Bronchial epithelial cell (primary cell): ENCODE data around the gene TAF4. TPM values are rescaled to one million over a fixed set of nuclear protein-coding genes. Genes with fewer than 3 reads are reported as not detected.

Source experiments
- DNase-seq: peaks from one replicate; pipeline ENCODE4 v3.0.0-alpha.2; 2010; ENCODE audit warnings: low read depth
- FAIRE-seq: peaks from 2 replicates; lab custom pipeline; 2011; peaks lifted over from hg19 to GRCh38; lab: Jason Lieb, UNC
- H3K27me3 ChIP-seq: 2 replicates; pipeline ENCODE4 v1.5.1; 2011; ENCODE audit warnings: low read length; ENCODE audit not compliant: control insufficient read depth, insufficient read depth
- H3K36me3 ChIP-seq: 2 replicates; pipeline ENCODE4 v1.5.1; 2011; ENCODE audit warnings: low read length; ENCODE audit not compliant: control insufficient read depth, insufficient read depth
- H3K4me3 ChIP-seq: 2 replicates; pipeline ENCODE4 v1.5.1; 2011; ENCODE audit warnings: mild to moderate bottlenecking, low read depth, low read length, control low read depth
- CTCF ChIP-seq: IDR thresholded peaks from 2 replicates; pipeline ENCODE4 v1.5.1; 2011; ENCODE audit warnings: mild to moderate bottlenecking, moderate library complexity, low read length, control low read depth, inconsistent platforms; ENCODE audit not compliant: insufficient read depth, severe bottlenecking
- total RNA-seq: library from RNA; depleted of rRNA; stranded (reverse); fragments of >200 nt; gene quantifications from 2 replicates; pipeline ENCODE4 v1.2.1, GENCODE V29; 2014

TAF4 gene
- total RNA-seq, 1 donor from 2014 or later, result 3.2 TPM

DNA sequence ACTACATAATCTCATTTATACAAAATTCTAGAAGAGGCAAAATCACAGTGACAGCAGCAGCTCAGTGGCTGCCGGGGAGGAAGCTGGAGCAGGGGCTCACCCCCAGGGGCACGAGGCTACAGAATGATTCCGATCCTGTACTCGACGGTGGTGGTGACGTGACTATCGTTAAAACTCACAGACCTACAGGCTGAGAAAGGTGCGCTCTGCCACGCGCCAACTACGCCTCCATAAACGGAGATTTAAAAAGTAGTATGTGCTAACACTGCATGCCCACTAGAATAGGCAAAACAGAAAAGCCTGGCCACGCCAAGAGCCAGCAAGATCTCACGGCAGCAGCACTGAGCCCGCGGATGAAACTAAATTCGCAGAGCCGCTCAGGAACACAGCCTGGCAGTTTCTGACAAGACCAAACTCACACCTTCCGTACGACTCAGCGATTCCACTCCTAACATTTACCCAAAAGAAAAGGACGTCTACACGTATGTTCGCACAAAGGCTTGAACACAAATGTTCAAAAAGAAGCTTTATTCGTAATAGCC is 25.2 kb downstream of the TAF4 start:
- TF ChIP-seq CTCF, result no peak
- Histone ChIP-seq H3K36me3 (no peaks in the 10 kb centered on the region), H3K4me3 (no peak overlapping the region), H3K27me3 (no peaks in the 10 kb centered on the region)
- FAIRE-seq (no peak), DNase-seq (no peak)

GRCh38 chr20:62039738-62040137 is 25.9 kb downstream of the TAF4 start:
- H3K27me3 ChIP-seq, result no peaks in the 10 kb centered on the region
- DNase-seq (no peak), FAIRE-seq (no peak)
- no peak for TF ChIP-seq CTCF
- H3K36me3 ChIP-seq, result no peaks in the 10 kb centered on the region
- H3K4me3 ChIP-seq, result no peak overlapping the region

GRCh38 chr20:62032609-62033368 is 32.9 kb downstream of the TAF4 start:
- no peak for DNase-seq
- Histone ChIP-seq H3K4me3 (no peak overlapping the region), H3K36me3 (no peaks in the 10 kb centered on the region), H3K27me3 (no peaks in the 10 kb centered on the region)
- no peak for FAIRE-seq
- no peak for TF ChIP-seq CTCF

DNA sequence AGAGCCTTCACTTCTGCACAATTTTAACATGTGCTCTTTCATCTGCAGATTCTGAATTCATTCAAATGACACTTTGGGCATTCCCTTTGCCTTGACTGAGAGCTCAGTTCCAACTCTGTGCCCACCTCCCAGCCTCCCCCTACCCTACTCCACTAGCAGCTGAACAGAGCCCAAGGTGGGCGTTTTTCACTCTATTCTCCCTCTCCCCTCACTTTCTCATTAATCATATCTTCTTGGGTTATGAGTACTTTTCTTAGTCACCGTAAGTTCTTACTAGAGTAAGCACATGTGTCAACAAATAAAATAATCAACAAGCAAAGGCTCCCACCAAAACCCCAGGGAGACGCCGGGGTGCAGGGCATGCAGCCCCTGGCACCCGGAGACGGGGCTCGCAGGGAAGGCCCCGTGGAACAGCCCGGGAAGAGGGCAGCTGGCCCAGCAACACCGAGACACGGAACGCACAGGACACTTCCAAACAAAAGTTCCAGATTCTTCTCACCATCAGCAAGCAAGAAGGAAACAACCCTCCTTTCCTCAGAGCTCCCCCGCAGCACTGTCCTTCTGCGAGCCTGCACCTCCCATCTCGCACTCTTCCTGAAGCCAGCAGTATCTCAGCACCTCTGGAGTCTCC is 34.1 kb downstream of the TAF4 start:
- no peak for TF ChIP-seq CTCF
- Histone ChIP-seq H3K4me3 (no peak overlapping the region), H3K36me3 (no peaks in the 10 kb centered on the region), H3K27me3 (no peaks in the 10 kb centered on the region)
- DNase-seq, result no peak
- no peak for FAIRE-seq

GRCh38 chr20:62030834-62031434 is 34.7 kb downstream of the TAF4 start:
- H3K27me3 ChIP-seq, result no peaks in the 10 kb centered on the region
- no peak for TF ChIP-seq CTCF
- FAIRE-seq (no peak), DNase-seq (peak; percentile 64)
- H3K4me3 ChIP-seq, result no peak overlapping the region
- no peaks in the 10 kb centered on the region for H3K36me3 ChIP-seq
